ENCODE data around the gene SUSD4. TPM values are rescaled to one million over a fixed set of nuclear protein-coding genes. Genes with fewer than 3 reads are reported as not detected.

Gene SUSD4
- total RNA-seq, 4 donors from 2014 or later: 1.1 to 3.3 (median 1.8) TPM

GRCh38 chr1:223332997-223333396 is 31.0 kb downstream of the SUSD4 start:
- H3K36me3 ChIP-seq: no peaks in the 10 kb centered on the region
- 87% methylated on average over 7 of the region's 7 CpGs for WGBS
- no peak for TF ChIP-seq EP300 (IDR thresholded peaks at IDR 0.05)
- no peak for TF ChIP-seq POLR2AphosphoS5 (IDR thresholded peaks at IDR 0.05)
- TF ChIP-seq CTCF (IDR thresholded peaks at IDR 0.05): no peak
- no peak for TF ChIP-seq POLR2A (IDR thresholded peaks at IDR 0.05; ENCODE audit: low read depth)
- peaks cover 0 to 18% (median 11%) of the 10 kb centered on the region in 4 donors for H3K4me1 ChIP-seq
- H3K27me3 ChIP-seq: no peaks in the 10 kb centered on the region
- H3K4me3 ChIP-seq: no peak overlapping the region
- DNase-seq (ENCODE audit: extremely low spot score): no peak
- intact Hi-C loops (cut with DNase I): no loop called here
- no peak overlapping the region for H3K27ac ChIP-seq (replicated peaks in 1 of 4)
- no peaks in the 10 kb centered on the region for H3K9me3 ChIP-seq

DNA sequence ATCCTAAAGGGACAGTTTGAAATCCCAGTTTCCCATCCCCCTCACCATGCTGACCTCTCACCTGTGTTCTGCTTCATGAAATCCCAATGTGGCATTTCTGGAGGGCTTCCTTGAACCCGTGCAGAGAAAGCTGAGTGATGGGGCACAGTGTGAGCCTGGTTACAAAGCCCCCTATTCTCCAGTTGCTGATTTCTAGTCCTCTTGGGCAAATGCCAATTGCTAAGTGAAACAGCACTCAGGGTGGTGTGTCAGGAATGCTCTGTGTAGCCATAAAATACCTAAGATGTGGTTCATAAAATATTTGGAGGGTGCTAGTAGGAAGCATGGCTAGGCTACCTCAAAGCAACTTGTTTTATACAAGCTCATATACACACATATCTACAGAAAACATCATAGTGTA is 32.0 kb downstream of the SUSD4 start:
- H3K27me3 ChIP-seq: no peaks in the 10 kb centered on the region
- H3K4me1 ChIP-seq: peaks cover 0 to 18% (median 11%) of the 10 kb centered on the region in 4 donors
- H3K4me3 ChIP-seq: no peak overlapping the region
- TF ChIP-seq POLR2A (IDR thresholded peaks at IDR 0.05; ENCODE audit: low read depth) (no peak), CTCF (IDR thresholded peaks at IDR 0.05) (no peak), POLR2AphosphoS5 (IDR thresholded peaks at IDR 0.05) (no peak), EP300 (IDR thresholded peaks at IDR 0.05) (no peak)
- intact Hi-C loops (cut with DNase I): no loop called here
- H3K9me3 ChIP-seq: no peaks in the 10 kb centered on the region
- H3K36me3 ChIP-seq: no peaks in the 10 kb centered on the region
- DNase-seq (ENCODE audit: extremely low spot score): no peak
- 40% methylated on average over 1 of the region's 1 CpG for WGBS
- H3K27ac ChIP-seq (replicated peaks in 1 of 4): no peak overlapping the region

DNA sequence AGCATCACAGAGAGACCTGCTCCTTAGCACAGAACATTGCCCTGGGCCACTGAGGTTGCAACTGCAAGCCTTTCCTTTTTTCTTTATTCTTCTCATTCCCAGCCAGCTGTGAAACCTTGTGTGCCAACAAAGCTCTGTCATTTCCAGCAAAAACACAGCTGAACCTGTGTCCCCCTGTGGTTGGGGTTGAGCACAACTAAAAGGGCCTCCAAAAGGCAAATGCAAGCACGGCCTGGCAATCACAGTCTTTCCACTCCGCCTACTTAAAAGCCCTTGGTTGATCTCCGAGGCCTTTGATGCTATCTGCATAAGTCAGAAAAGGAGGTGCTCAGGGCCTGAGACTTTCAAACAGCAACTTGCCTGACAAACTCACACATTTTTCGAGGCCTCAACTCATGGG is 32.7 kb downstream of the SUSD4 start:
- H3K4me1 ChIP-seq: peaks cover 0 to 18% (median 11%) of the 10 kb centered on the region in 4 donors
- 67% methylated on average over 4 of the region's 4 CpGs for WGBS
- no peak for TF ChIP-seq EP300 (IDR thresholded peaks at IDR 0.05)
- no peaks in the 10 kb centered on the region for H3K9me3 ChIP-seq
- DNase-seq (ENCODE audit: extremely low spot score): no peak
- H3K4me3 ChIP-seq: no peak overlapping the region
- H3K36me3 ChIP-seq: no peaks in the 10 kb centered on the region
- intact Hi-C loops (cut with DNase I): no loop called here
- H3K27ac ChIP-seq (replicated peaks in 1 of 4): no peak overlapping the region
- H3K27me3 ChIP-seq: no peaks in the 10 kb centered on the region

DNA sequence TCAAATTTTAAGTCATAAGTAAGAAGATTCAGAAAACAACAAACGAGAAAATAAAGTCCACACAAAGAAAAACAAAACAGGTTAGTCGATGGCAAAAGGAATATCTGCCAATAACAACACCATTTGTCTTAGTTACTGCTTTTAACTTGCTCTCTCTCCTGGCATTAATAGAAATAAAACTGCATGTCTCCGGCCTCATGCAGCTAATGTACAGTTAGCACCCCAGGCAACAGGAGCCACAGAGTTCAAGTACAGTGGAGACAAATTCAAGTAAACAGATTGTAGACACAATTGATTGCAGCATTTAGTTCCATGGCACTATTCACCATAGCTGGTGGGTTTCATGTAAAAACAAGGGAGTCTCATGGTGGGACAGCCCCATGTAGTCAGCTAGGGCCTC is 33.5 kb downstream of the SUSD4 start:
- no peak for DNase-seq (ENCODE audit: extremely low spot score)
- no peak overlapping the region for H3K27ac ChIP-seq (replicated peaks in 1 of 4)
- TF ChIP-seq POLR2AphosphoS5 (IDR thresholded peaks at IDR 0.05) (no peak), POLR2A (IDR thresholded peaks at IDR 0.05; ENCODE audit: low read depth) (no peak), CTCF (IDR thresholded peaks at IDR 0.05) (no peak), EP300 (IDR thresholded peaks at IDR 0.05) (no peak)
- H3K9me3 ChIP-seq: no peaks in the 10 kb centered on the region
- intact Hi-C loops (cut with DNase I): no loop called here
- no peaks in the 10 kb centered on the region for H3K36me3 ChIP-seq
- H3K4me3 ChIP-seq: no peak overlapping the region
- no peaks in the 10 kb centered on the region for H3K27me3 ChIP-seq
- peaks cover 0 to 18% (median 11%) of the 10 kb centered on the region in 4 donors for H3K4me1 ChIP-seq
- WGBS: 63% methylated on average over 3 of the region's 3 CpGs

DNA sequence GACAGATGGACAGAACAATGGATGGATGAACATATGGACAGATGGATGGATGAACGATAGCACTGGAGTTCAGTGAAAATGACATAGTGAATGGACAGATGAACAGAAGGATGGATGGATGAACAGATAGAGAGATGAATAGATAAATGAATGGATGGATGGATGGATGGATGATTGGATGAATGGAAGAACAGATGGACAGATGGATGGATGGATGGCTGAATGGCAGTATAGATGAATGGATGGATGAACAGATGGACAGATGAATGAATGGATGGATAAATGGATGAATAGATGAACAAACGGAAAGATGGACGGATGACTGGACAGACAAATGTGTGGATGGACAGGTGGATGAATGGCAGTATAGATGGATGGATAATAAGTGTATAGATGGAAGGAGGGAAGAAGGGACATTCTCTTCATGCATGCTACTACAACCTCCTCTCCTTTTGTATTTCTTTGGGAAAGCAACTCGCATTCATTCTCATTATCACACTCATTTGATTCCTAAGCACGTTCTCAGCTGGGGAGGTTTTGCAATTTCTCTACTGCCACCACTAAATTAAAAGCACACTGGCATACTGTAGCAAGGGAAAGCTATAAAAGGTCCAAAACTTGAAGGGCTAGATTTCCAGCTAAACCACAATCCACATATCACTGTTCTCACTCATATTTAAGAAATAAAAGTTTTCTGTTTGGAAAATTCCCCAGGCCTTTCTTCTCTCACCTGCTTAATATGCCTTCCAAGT is 34.1 kb downstream of the SUSD4 start:
- intact Hi-C loops (cut with DNase I): no loop called here
- H3K27me3 ChIP-seq: no peaks in the 10 kb centered on the region
- H3K4me3 ChIP-seq: no peak overlapping the region
- WGBS: 92% methylated on average over 5 of the region's 5 CpGs
- TF ChIP-seq POLR2A (IDR thresholded peaks at IDR 0.05; ENCODE audit: low read depth) (no peak), POLR2AphosphoS5 (IDR thresholded peaks at IDR 0.05) (no peak), CTCF (IDR thresholded peaks at IDR 0.05) (no peak), EP300 (IDR thresholded peaks at IDR 0.05) (no peak)
- no peak overlapping the region for H3K27ac ChIP-seq (replicated peaks in 1 of 4)
- H3K9me3 ChIP-seq: no peaks in the 10 kb centered on the region
- DNase-seq (ENCODE audit: extremely low spot score): no peak
- H3K36me3 ChIP-seq: no peaks in the 10 kb centered on the region
- peaks cover 0 to 18% (median 11%) of the 10 kb centered on the region in 4 donors for H3K4me1 ChIP-seq
